Neural progenitor cell (in vitro differentiated cells): ENCODE measurements around the gene SDC4.

Experiments used
- CTCF ChIP-seq: fragments of 200-600 bp; sonication (generic); IDR thresholded peaks from 2 replicates; pipeline ENCODE4 v1.5.1; 2017; ENCODE audit warnings: antibody characterized with exemption, mild to moderate bottlenecking
- EZH2 ChIP-seq: fragments of 200-600 bp; sonication (generic); IDR thresholded peaks from 2 replicates; pipeline ENCODE4 v1.6.1; 2017; ENCODE audit warnings: antibody characterized with exemption, mild to moderate bottlenecking, moderate library complexity
- EZH2phosphoT487 ChIP-seq: fragments of 200-600 bp; sonication (generic); IDR thresholded peaks from 2 replicates; pipeline ENCODE4 v1.6.1; 2017; ENCODE audit warnings: antibody characterized with exemption

- TF ChIP-seq CTCF, result peak; percentile 87
- TF ChIP-seq EZH2, result no peak
- no peak for TF ChIP-seq EZH2phosphoT487
These were observed 14.8 kb upstream of the SDC4 start, which contains the start of gene SYS1 for GRCh38 chr20:45362804-45363610.
